SK-N-SH (cell line): ENCODE measurements around the gene NUMA1. TPM values are rescaled to one million over a fixed set of nuclear protein-coding genes. Genes with fewer than 3 reads are reported as not detected.

Experiments used
- CTCF ChIA-PET: fragments of 300-600, 350-600 bp; formaldehyde crosslinking; extraction: SDS; loops from one replicate; lab custom pipeline; 2021; lab: Yijun Ruan, JAX
- POLR2A ChIA-PET: fragments of 350-600 bp; sonication (Branson Sonifier 250); formaldehyde crosslinking; extraction: SDS; loops from one replicate; lab custom pipeline; 2020; ENCODE audit warnings: antibody characterized with exemption, inconsistent platforms; lab: Yijun Ruan, JAX
- DNase-seq: peaks from one replicate; pipeline ENCODE4 v3.0.0; 2012
- H2AFZ ChIP-seq: fragments of 200-600 bp; sonication (generic); 2 replicates; pipeline ENCODE4 v1.8.1; 2016; ENCODE audit warnings: antibody characterized with exemption, mild to moderate bottlenecking, low read depth
- H3F3A ChIP-seq: fragments of 200-600 bp; sonication (generic); replicated peaks from 2 replicates; pipeline ENCODE3; 2016; ENCODE audit warnings: antibody characterized with exemption, mild to moderate bottlenecking; ENCODE audit not compliant: insufficient read depth
- H3K27ac ChIP-seq, 2 experiments: fragments of 200-500 bp in 1 of 2; fragments of 200-600 bp in 1 of 2; sonication (Bioruptor generic) in 1 of 2; sonication (generic), shearing (Covaris generic) in 1 of 2; 2 replicates each; pipeline versions ENCODE4 v1.5.1 to v1.6.1; 2014 to 2016; ENCODE audit warnings: low read depth in 2 of 2, inconsistent platforms in 1 of 2, low read length in 1 of 2, mild to moderate bottlenecking in 1 of 2, mixed read lengths in 1 of 2
- H3K27me3 ChIP-seq: fragments of 200-600 bp; sonication (generic), shearing (Covaris generic); 2 replicates; pipeline ENCODE4 v1.6.1; 2016; ENCODE audit warnings: mixed run types; ENCODE audit not compliant: insufficient read depth
- H3K36me3 ChIP-seq, 2 experiments: fragments of 200-500 bp in 1 of 2; fragments of 200-600 bp in 1 of 2; sonication (Bioruptor generic) in 1 of 2; sonication (generic) in 1 of 2; replicated peaks in 1 of 2; 2 replicates each; pipeline versions ENCODE3 to v1.5.1; 2014 to 2016; ENCODE audit warnings: low read length in 1 of 2, mild to moderate bottlenecking in 1 of 2; ENCODE audit not compliant: insufficient read depth in 2 of 2, control insufficient read depth in 1 of 2
- H3K4me1 ChIP-seq, 2 experiments: fragments of 200-500 bp in 1 of 2; fragments of 200-600 bp in 1 of 2; sonication (Bioruptor generic) in 1 of 2; sonication (generic), shearing (Covaris generic) in 1 of 2; 2 replicates each; pipeline versions ENCODE4 v1.5.1 to v1.6.1; 2014 to 2016; ENCODE audit warnings: low read depth in 1 of 2, low read length in 1 of 2, mixed run types in 1 of 2; ENCODE audit not compliant: insufficient read depth in 2 of 2, control insufficient read depth in 1 of 2
- H3K4me2 ChIP-seq: fragments of 200-600 bp; sonication (generic), shearing (Covaris generic); 2 replicates; pipeline ENCODE4 v1.6.1; 2017; ENCODE audit warnings: mixed run types
- H3K4me3 ChIP-seq, 2 experiments: fragments of 200-500 bp in 1 of 2; fragments of 200-600 bp in 1 of 2; sonication (Bioruptor generic) in 1 of 2; sonication (generic), shearing (Covaris generic) in 1 of 2; 2 replicates each; pipeline versions ENCODE4 v1.5.1 to v1.8.1; 2014 to 2016; ENCODE audit warnings: low read depth in 2 of 2, inconsistent platforms in 1 of 2, low read length in 1 of 2, mild to moderate bottlenecking in 1 of 2, mixed read lengths in 1 of 2, moderate library complexity in 1 of 2
- H3K79me2 ChIP-seq: fragments of 200-600 bp; sonication (generic); 2 replicates; pipeline ENCODE4 v1.8.1; 2017; ENCODE audit warnings: mild to moderate bottlenecking; ENCODE audit not compliant: insufficient read depth
- H3K9ac ChIP-seq: fragments of 200-600 bp; sonication (generic); 2 replicates; pipeline ENCODE4 v1.6.1; 2017; ENCODE audit warnings: mixed run types
- H3K9me2 ChIP-seq: fragments of 200-600 bp; sonication (generic); 2 replicates; pipeline ENCODE4 v1.6.1; 2017; ENCODE audit warnings: mixed run types
- H3K9me3 ChIP-seq: fragments of 200-600 bp; sonication (generic); 2 replicates; pipeline ENCODE4 v1.6.1; 2017; ENCODE audit warnings: mixed run types, mild to moderate bottlenecking, moderate library complexity
- H4K20me1 ChIP-seq: fragments of 200-600 bp; sonication (generic); 2 replicates; pipeline ENCODE4 v1.6.1; 2017; ENCODE audit warnings: mild to moderate bottlenecking, mixed run types; ENCODE audit not compliant: insufficient read depth
- CHD2 ChIP-seq: fragments of 150-350 bp; IDR thresholded peaks from 2 replicates; pipeline ENCODE4 v1.6.1; 2018; ENCODE audit warnings: low read length; ENCODE audit not compliant: partially characterized antibody
- ELF1 ChIP-seq: IDR thresholded peaks from 2 replicates; pipeline ENCODE4 v1.4.0; 2012
- EP300 ChIP-seq, 2 experiments: IDR thresholded peaks; 2 replicates each; pipeline versions ENCODE4 v1.4.0 to v1.6.1; 2012; ENCODE audit warnings: borderline replicate concordance in 1 of 2, low read depth in 1 of 2, low read length in 1 of 2
- EZH2phosphoT487 ChIP-seq: fragments of 200-600 bp; sonication (generic); IDR thresholded peaks from 2 replicates; pipeline ENCODE4 v1.6.1; 2017; ENCODE audit warnings: low read depth, mixed run types, mild to moderate bottlenecking, antibody characterized with exemption, moderate library complexity, borderline replicate concordance
- FOXJ3 ChIP-seq: sonication (generic); formaldehyde crosslinking; IDR thresholded peaks from 2 replicates; pipeline ENCODE4 v1.5.1; 2020; ENCODE audit warnings: mild to moderate bottlenecking, missing genetic modification reagents
- FOXM1 ChIP-seq: IDR thresholded peaks from 2 replicates; pipeline ENCODE4 v1.4.0; 2012; ENCODE audit warnings: low read depth, mild to moderate bottlenecking
- GABPA ChIP-seq: IDR thresholded peaks from 2 replicates; pipeline ENCODE4 v1.4.0; 2012; ENCODE audit warnings: low read depth, mild to moderate bottlenecking
- GATA2 ChIP-seq: sonication (generic); formaldehyde crosslinking; IDR thresholded peaks from 2 replicates; pipeline ENCODE4 v1.5.0; 2020; ENCODE audit warnings: mild to moderate bottlenecking, missing genetic modification reagents
- IRF3 ChIP-seq: fragments of 150-350 bp; IDR thresholded peaks from 2 replicates; pipeline ENCODE4 v1.6.1; 2016; ENCODE audit warnings: mild to moderate bottlenecking, low read depth, low read length
- MXI1 ChIP-seq: IDR thresholded peaks from 2 replicates; pipeline ENCODE4 v1.6.1; 2012; ENCODE audit warnings: mild to moderate bottlenecking, low read depth, low read length, improper control_type of control experiment
- NFIC ChIP-seq: IDR thresholded peaks from 2 replicates; pipeline ENCODE4 v1.4.0; 2012; ENCODE audit warnings: borderline replicate concordance
- PBX3 ChIP-seq: IDR thresholded peaks from 2 replicates; pipeline ENCODE4; 2012
- POLR2AphosphoS5 ChIP-seq: IDR thresholded peaks from 2 replicates; pipeline ENCODE4 v1.6.1; 2012; ENCODE audit warnings: low read depth, low read length
- RFX5 ChIP-seq: IDR thresholded peaks from 2 replicates; pipeline ENCODE4 v1.6.1; 2012; ENCODE audit warnings: mild to moderate bottlenecking, improper control_type of control experiment, low read length
- SIN3A ChIP-seq: IDR thresholded peaks from 2 replicates; pipeline ENCODE4 v1.6.1; 2012; ENCODE audit warnings: low read depth, mild to moderate bottlenecking, low read length, moderate library complexity, borderline replicate concordance
- SMC3 ChIP-seq: IDR thresholded peaks from 2 replicates; pipeline ENCODE4 v1.6.1; 2012; ENCODE audit warnings: low read depth, low read length, improper control_type of control experiment
- YY1 ChIP-seq: IDR thresholded peaks from 2 replicates; pipeline ENCODE4 v1.4.0; 2012; ENCODE audit warnings: low read depth, mild to moderate bottlenecking
- WGBS: methylation state at CpG from one replicate; pipeline ENCODE4 v1.1.6; 2017; ENCODE audit warnings: low lambda C conversion rate; 5-methylcytosine and 5-hydroxymethylcytosine counted together
- polyA plus RNA-seq, 3 experiments: library from polyadenylated mRNA; depleted of rRNA; stranded (reverse); fragments of >200 nt; gene quantifications; 2 replicates each; pipeline ENCODE4 v1.2.3, GENCODE V29; 2012
- TF ChIP-seq, protein P1 (sequence below): IDR thresholded peaks from 2 replicates; pipeline ENCODE4 v1.6.1; 2012; ENCODE audit warnings: mild to moderate bottlenecking, low read depth, low read length, moderate library complexity
- TF ChIP-seq, protein P2 (sequence below): IDR thresholded peaks from 2 replicates; pipeline ENCODE4 v1.4.0; 2012; ENCODE audit warnings: low read depth, borderline replicate concordance

NUMA1 gene
- polyA plus RNA-seq, 1 of the 3 experiments (the other 2 are of a cell fraction), result 111 TPM

- H4K20me1 ChIP-seq, result no peaks in the 10 kb centered on the region
- CTCF ChIA-PET, result interaction anchor here (0.8 to 7.8 kb wide), 6 partner anchors 10 to 350 kb away, joined by 3 to 99 read pairs (median 5); no protein-coding TSS in a partner anchor
- no peaks in the 10 kb centered on the region for H3K9me3 ChIP-seq
- H3K9ac ChIP-seq, result peak overlapping the region; percentile 74
- H3K4me2 ChIP-seq, result peak overlapping the region; percentile 78
- 66% methylated on average over 21 of the region's 21 CpGs for WGBS
- H2AFZ ChIP-seq, result peak overlapping the region; percentile 88; the same call in 1 of the 2 replicates
- peak overlapping the region; percentile 61 to 78 for H3K4me3 ChIP-seq
- peaks cover 40% of the 10 kb centered on the region for H3K79me2 ChIP-seq
- H3K4me1 ChIP-seq, result peaks cover 8 to 23% of the 10 kb centered on the region in 2 experiments; a peak in 3 of 4 replicates
- H3K9me2 ChIP-seq, result no peaks in the 10 kb centered on the region
- peak overlapping the region; percentile 88 for H3K27ac ChIP-seq
- peaks cover 0 to 6% of the 10 kb centered on the region in 2 experiments for H3K36me3 ChIP-seq
- H3F3A ChIP-seq, result no peaks in the 10 kb centered on the region
- TF ChIP-seq GATA2 (CRISPR knock-in tag), result no peak
- TF ChIP-seq CHD2, result no peak
- no peak for TF ChIP-seq ELF1
- TF ChIP-seq SMC3, result no peak
- no peak for TF ChIP-seq SIN3A
- no peak for TF ChIP-seq MXI1
- TF ChIP-seq POLR2AphosphoS5, result no peak
- TF ChIP-seq FOXJ3 (CRISPR knock-in tag), result no peak
- TF ChIP-seq, protein P1, sequence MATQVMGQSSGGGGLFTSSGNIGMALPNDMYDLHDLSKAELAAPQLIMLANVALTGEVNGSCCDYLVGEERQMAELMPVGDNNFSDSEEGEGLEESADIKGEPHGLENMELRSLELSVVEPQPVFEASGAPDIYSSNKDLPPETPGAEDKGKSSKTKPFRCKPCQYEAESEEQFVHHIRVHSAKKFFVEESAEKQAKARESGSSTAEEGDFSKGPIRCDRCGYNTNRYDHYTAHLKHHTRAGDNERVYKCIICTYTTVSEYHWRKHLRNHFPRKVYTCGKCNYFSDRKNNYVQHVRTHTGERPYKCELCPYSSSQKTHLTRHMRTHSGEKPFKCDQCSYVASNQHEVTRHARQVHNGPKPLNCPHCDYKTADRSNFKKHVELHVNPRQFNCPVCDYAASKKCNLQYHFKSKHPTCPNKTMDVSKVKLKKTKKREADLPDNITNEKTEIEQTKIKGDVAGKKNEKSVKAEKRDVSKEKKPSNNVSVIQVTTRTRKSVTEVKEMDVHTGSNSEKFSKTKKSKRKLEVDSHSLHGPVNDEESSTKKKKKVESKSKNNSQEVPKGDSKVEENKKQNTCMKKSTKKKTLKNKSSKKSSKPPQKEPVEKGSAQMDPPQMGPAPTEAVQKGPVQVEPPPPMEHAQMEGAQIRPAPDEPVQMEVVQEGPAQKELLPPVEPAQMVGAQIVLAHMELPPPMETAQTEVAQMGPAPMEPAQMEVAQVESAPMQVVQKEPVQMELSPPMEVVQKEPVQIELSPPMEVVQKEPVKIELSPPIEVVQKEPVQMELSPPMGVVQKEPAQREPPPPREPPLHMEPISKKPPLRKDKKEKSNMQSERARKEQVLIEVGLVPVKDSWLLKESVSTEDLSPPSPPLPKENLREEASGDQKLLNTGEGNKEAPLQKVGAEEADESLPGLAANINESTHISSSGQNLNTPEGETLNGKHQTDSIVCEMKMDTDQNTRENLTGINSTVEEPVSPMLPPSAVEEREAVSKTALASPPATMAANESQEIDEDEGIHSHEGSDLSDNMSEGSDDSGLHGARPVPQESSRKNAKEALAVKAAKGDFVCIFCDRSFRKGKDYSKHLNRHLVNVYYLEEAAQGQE, result no peak
- TF ChIP-seq YY1, result no peak
- no peak for TF ChIP-seq EZH2phosphoT487
- TF ChIP-seq, all 33 proteins: peak for 0
- POLR2A ChIA-PET, result interaction anchor here (0.6 to 1.6 kb wide), 3 partner anchors 10 to 53 kb away, joined by 3 to 6 read pairs (median 3); no protein-coding TSS in a partner anchor
- no peaks in the 10 kb centered on the region for H3K27me3 ChIP-seq
- DNase-seq, result no peak
Observed at GRCh38 chr11:72081184-72081644, 872 bp upstream of the NUMA1 start.

- no peaks in the 10 kb centered on the region for H3K9me3 ChIP-seq
- H3K27me3 ChIP-seq, result no peaks in the 10 kb centered on the region
- peak overlapping the region; percentile 78 for H3K9ac ChIP-seq
- H4K20me1 ChIP-seq, result no peaks in the 10 kb centered on the region
- POLR2A ChIA-PET, result interaction anchor here (1.0 to 1.6 kb wide), 2 partner anchors 39 to 42 kb away, joined by 3 to 5 read pairs; no protein-coding TSS in a partner anchor
- H3K36me3 ChIP-seq, result no peaks in the 10 kb centered on the region
- no peaks in the 10 kb centered on the region for H3F3A ChIP-seq
- peak; percentile 80 for DNase-seq
- peak overlapping the region; percentile 79 for H3K4me2 ChIP-seq
- peaks cover 52% of the 10 kb centered on the region for H3K79me2 ChIP-seq
- WGBS, result 1% methylated on average over 16 of the region's 16 CpGs
- H3K27ac ChIP-seq, result peak overlapping the region; percentile 85 to 88
- CTCF ChIA-PET, result interaction anchor here (0.8 to 1.7 kb wide), 2 partner anchors 11 to 41 kb away, joined by 3 to 6 read pairs; no protein-coding TSS in a partner anchor
- no peaks in the 10 kb centered on the region for H3K9me2 ChIP-seq
- peak overlapping the region; percentile 70 to 78 for H3K4me3 ChIP-seq
- H2AFZ ChIP-seq, result peak overlapping the region; percentile 37
- H3K4me1 ChIP-seq, result peaks cover 8 to 14% of the 10 kb centered on the region in 2 experiments; a peak in 2 of 4 replicates
- no peak for TF ChIP-seq CHD2
- TF ChIP-seq PBX3, result no peak
- TF ChIP-seq RFX5, result no peak
- TF ChIP-seq GABPA, result no peak
- no peak for TF ChIP-seq FOXM1
- no peak for TF ChIP-seq SIN3A
- TF ChIP-seq IRF3, result no peak
- TF ChIP-seq EP300 (IDR thresholded peaks at IDR 0.05; ENCODE audit: borderline replicate concordance in 1 of 2, low read depth in 1 of 2, low read length in 1 of 2), result no peak
- TF ChIP-seq, protein P2, sequence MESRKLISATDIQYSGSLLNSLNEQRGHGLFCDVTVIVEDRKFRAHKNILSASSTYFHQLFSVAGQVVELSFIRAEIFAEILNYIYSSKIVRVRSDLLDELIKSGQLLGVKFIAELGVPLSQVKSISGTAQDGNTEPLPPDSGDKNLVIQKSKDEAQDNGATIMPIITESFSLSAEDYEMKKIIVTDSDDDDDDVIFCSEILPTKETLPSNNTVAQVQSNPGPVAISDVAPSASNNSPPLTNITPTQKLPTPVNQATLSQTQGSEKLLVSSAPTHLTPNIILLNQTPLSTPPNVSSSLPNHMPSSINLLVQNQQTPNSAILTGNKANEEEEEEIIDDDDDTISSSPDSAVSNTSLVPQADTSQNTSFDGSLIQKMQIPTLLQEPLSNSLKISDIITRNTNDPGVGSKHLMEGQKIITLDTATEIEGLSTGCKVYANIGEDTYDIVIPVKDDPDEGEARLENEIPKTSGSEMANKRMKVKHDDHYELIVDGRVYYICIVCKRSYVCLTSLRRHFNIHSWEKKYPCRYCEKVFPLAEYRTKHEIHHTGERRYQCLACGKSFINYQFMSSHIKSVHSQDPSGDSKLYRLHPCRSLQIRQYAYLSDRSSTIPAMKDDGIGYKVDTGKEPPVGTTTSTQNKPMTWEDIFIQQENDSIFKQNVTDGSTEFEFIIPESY, result no peak
- no peak for TF ChIP-seq NFIC
Observed at GRCh38 chr11:72079819-72080325, 470 bp downstream of the NUMA1 start.
